Epithelial cell of proximal tubule (primary cell): ENCODE measurements around the gene RHOC. TPM values are rescaled to one million over a fixed set of nuclear protein-coding genes. Genes with fewer than 3 reads are reported as not detected.

Experiments used
- DNase-seq: peaks from one replicate; pipeline ENCODE4 v3.0.0-alpha.2; 2011; ENCODE audit warnings: low read depth
- H3K4me3 ChIP-seq: 2 replicates; pipeline ENCODE4 v1.5.1; 2011; ENCODE audit warnings: low read depth, mild to moderate bottlenecking, low read length
- total RNA-seq: library from RNA; depleted of rRNA; stranded (reverse); fragments of >200 nt; gene quantifications from 2 replicates; pipeline ENCODE4 v1.2.3, GENCODE V29; 2015
- TF ChIP-seq, protein P1 (sequence below): conservative IDR thresholded peaks from 2 replicates; pipeline ENCODE4 v1.5.1; 2012; ENCODE audit warnings: low read depth, mild to moderate bottlenecking, low read length

Gene RHOC
- total RNA-seq, 1 donor from 2014 or later: 1,011 TPM

- H3K4me3 ChIP-seq: no peak overlapping the region
- no peak for DNase-seq
- TF ChIP-seq, protein P1, sequence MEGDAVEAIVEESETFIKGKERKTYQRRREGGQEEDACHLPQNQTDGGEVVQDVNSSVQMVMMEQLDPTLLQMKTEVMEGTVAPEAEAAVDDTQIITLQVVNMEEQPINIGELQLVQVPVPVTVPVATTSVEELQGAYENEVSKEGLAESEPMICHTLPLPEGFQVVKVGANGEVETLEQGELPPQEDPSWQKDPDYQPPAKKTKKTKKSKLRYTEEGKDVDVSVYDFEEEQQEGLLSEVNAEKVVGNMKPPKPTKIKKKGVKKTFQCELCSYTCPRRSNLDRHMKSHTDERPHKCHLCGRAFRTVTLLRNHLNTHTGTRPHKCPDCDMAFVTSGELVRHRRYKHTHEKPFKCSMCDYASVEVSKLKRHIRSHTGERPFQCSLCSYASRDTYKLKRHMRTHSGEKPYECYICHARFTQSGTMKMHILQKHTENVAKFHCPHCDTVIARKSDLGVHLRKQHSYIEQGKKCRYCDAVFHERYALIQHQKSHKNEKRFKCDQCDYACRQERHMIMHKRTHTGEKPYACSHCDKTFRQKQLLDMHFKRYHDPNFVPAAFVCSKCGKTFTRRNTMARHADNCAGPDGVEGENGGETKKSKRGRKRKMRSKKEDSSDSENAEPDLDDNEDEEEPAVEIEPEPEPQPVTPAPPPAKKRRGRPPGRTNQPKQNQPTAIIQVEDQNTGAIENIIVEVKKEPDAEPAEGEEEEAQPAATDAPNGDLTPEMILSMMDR: no peak
Observed at GRCh38 chr1:112711670-112712069, 4.7 kb upstream of the RHOC start.

GRCh38 chr1:112711041-112711440 lies 4.1 kb upstream of the RHOC start:
- TF ChIP-seq, protein P1: no peak
- DNase-seq: no peak
- H3K4me3 ChIP-seq: no peak overlapping the region

- TF ChIP-seq, protein P1: no peak
- H3K4me3 ChIP-seq: no peak overlapping the region
- no peak for DNase-seq
Observed at GRCh38 chr1:112710586-112710985, 3.7 kb upstream of the RHOC start.

GRCh38 chr1:112710159-112710558 lies 3.2 kb upstream of the RHOC start:
- no peak for DNase-seq
- TF ChIP-seq, protein P1: no peak
- no peak overlapping the region for H3K4me3 ChIP-seq

GRCh38 chr1:112708489-112708888 lies 1.6 kb upstream of the RHOC start:
- H3K4me3 ChIP-seq: no peak overlapping the region
- no peak for DNase-seq
- TF ChIP-seq, protein P1: no peak

DNA sequence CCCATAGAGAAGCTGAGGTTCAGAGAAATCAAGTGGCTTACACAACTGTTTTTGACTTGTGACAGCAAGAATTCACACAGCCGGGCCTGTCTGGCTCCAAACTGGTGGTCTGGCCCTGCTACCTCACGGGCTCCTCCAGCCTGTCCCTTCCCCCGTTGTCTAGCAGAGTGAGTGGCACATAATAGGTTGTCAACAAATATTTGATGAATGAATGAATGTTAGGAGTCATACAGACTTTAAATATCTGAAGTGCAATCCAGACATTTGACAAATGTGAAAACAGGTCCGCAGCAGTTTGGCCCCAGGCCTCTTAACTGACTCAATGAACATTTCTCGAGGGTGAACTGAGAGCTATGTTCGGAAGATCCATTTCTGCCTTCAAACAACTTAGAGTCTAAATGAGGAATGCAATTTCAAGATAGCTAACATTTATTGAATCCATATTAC lies 1.1 kb upstream of the RHOC start:
- no peak for DNase-seq
- peak overlapping the region; percentile 95 for H3K4me3 ChIP-seq
- TF ChIP-seq, protein P1: no peak

GRCh38 chr1:112707221-112708001 lies 484 bp upstream of the RHOC start:
- TF ChIP-seq, protein P1: peak; percentile 88
- H3K4me3 ChIP-seq: peak overlapping the region; percentile 95
- DNase-seq: peak; percentile 42
